ENCODE results near the gene ZCCHC24.
"Not testable (repeated sequence)": the region's sequence is repeated elsewhere in the genome, so short reads cannot be mapped to it uniquely, and the experiment has no call there.

The ZCCHC24 gene

GRCh38 chr10:79335470-79336235 lies 109.8 kb downstream of the ZCCHC24 start:
- DNase-seq = peak; percentile 16 to 99 (median 92)

GRCh38 chr10:79335094-79335469 lies 110.3 kb downstream of the ZCCHC24 start:
- DNase-seq = peak in 53 of 56 donors; percentile 23 to 89 (median 78)

GRCh38 chr10:79334573-79334972 lies 110.9 kb downstream of the ZCCHC24 start:
- DNase-seq = no peak

GRCh38 chr10:79333513-79333912 lies 111.9 kb downstream of the ZCCHC24 start:
- no peak for DNase-seq

- DNase-seq = not testable (repeated sequence)
These were observed 112.7 kb downstream of the ZCCHC24 start for GRCh38 chr10:79332610-79333315.
